Mucosa of descending colon (tissue), 3 donors: ENCODE results near the gene PCDH9. TPM values are rescaled to one million over a fixed set of nuclear protein-coding genes. Genes with fewer than 3 reads are reported as not detected.

Source experiments
- ATAC-seq: fragments of 200-7000 bp; cut with Tn5 transposase; one replicate; pipeline ENCODE4 v1.9.1; 2020; ENCODE audit warnings: mild to moderate bottlenecking, moderate library complexity
- DNase-seq, 3 donors: peaks; one replicate each; pipeline ENCODE4 v3.0.0-alpha.2; 2020
- H3K36me3 ChIP-seq: fragments of 200-600 bp; one replicate; pipeline ENCODE4 v1.8.0; 2021; ENCODE audit warnings: low read depth, mild to moderate bottlenecking
- H3K4me1 ChIP-seq: fragments of 200-600 bp; one replicate; pipeline ENCODE4 v1.8.0; 2021; ENCODE audit warnings: low read depth, mild to moderate bottlenecking
- H3K4me3 ChIP-seq: fragments of 200-600 bp; one replicate; pipeline ENCODE4 v1.8.0; 2021; ENCODE audit warnings: mild to moderate bottlenecking
- H3K9me3 ChIP-seq: fragments of 200-600 bp; one replicate; pipeline ENCODE4 v1.8.0; 2021; ENCODE audit warnings: mild to moderate bottlenecking
- CTCF ChIP-seq: fragments of 200-600 bp; IDR thresholded peaks from one replicate; pipeline ENCODE4 v1.8.0; 2022; ENCODE audit warnings: antibody characterized with exemption, mild to moderate bottlenecking
- intact Hi-C, 2 donors: fragments of 100-400 bp; cut with DNase I in 1 of 2; cut with micrococcal nuclease in 1 of 2; formaldehyde crosslinking; loops; one replicate each; pipeline versions ENCODE4 v1.11.0 to v1.11.1; 2022; cut with DNase I, micrococcal nuclease
- total RNA-seq, 3 donors: library from RNA; stranded (reverse); fragmentation: NEBNext Ultra II Directional in 2 of 3; extraction: Animal tissue kit (Norgen Biotek cat#: 25700) in 2 of 3; gene quantifications; one replicate each; pipeline versions ENCODE4 v1.2.1 to v1.2.4, GENCODE V29; 2021 to 2023
- donor health status: DM: no; HTN: no; CAD: no; lungs with moderate emphysema.
- donor health status: DM: no; HTN: no; CAD: no.
- donor health status: DM: no; HTN: yes; CAD: no.

The PCDH9 gene
- total RNA-seq, 3 donors from 2014 or later = 0.58 to 5.0 (median 0.80) TPM

- Histone ChIP-seq H3K36me3 (no peaks in the 10 kb centered on the region), H3K4me1 (no peaks in the 10 kb centered on the region), H3K4me3 (no peak overlapping the region), H3K9me3 (no peaks in the 10 kb centered on the region)
- ATAC-seq (no peak), DNase-seq (no peak)
- intact Hi-C loops = no loop called here
- TF ChIP-seq CTCF = no peak
Observed at GRCh38 chr13:67155898-67156722, 74.0 kb downstream of the PCDH9 start.

GRCh38 chr13:67152085-67152484, 78.1 kb downstream of the PCDH9 start:
- Histone ChIP-seq H3K9me3 (no peaks in the 10 kb centered on the region), H3K36me3 (no peaks in the 10 kb centered on the region), H3K4me3 (no peak overlapping the region), H3K4me1 (no peaks in the 10 kb centered on the region)
- intact Hi-C loops = no loop called here
- ATAC-seq (no peak), DNase-seq (no peak)
- TF ChIP-seq CTCF = no peak

GRCh38 chr13:67151652-67152051, 78.5 kb downstream of the PCDH9 start:
- no peaks in the 10 kb centered on the region for H3K4me1 ChIP-seq
- intact Hi-C loops = no loop called here
- H3K9me3 ChIP-seq = no peaks in the 10 kb centered on the region
- H3K36me3 ChIP-seq = no peaks in the 10 kb centered on the region
- ATAC-seq (no peak), DNase-seq (no peak)
- TF ChIP-seq CTCF = no peak
- H3K4me3 ChIP-seq = no peak overlapping the region

- Histone ChIP-seq H3K4me3 (no peak overlapping the region), H3K36me3 (no peaks in the 10 kb centered on the region), H3K9me3 (no peaks in the 10 kb centered on the region), H3K4me1 (no peaks in the 10 kb centered on the region)
- intact Hi-C loops = no loop called here
- TF ChIP-seq CTCF = no peak
- ATAC-seq (peak; percentile 57), DNase-seq (no peak)
Observed at GRCh38 chr13:67150608-67151007, 79.5 kb downstream of the PCDH9 start.

- Histone ChIP-seq H3K4me1 (no peaks in the 10 kb centered on the region), H3K4me3 (no peak overlapping the region), H3K9me3 (no peaks in the 10 kb centered on the region), H3K36me3 (no peaks in the 10 kb centered on the region)
- ATAC-seq (no peak), DNase-seq (no peak)
- TF ChIP-seq CTCF = no peak
- intact Hi-C loops = no loop called here
Observed at GRCh38 chr13:67148161-67148571, 82.0 kb downstream of the PCDH9 start.
